Limb (tissue), 2 donors: ENCODE data around the gene REP15.
"Not testable (repeated sequence)": the region's sequence is repeated elsewhere in the genome, so short reads cannot be mapped to it uniquely, and the experiment has no call there.

Experiments used
- DNase-seq, 2 donors: peaks; one replicate each; pipeline ENCODE4 v3.0.0-alpha.2; 2016; ENCODE audit errors: extremely low spot score in 2 of 2

REP15 gene

DNA sequence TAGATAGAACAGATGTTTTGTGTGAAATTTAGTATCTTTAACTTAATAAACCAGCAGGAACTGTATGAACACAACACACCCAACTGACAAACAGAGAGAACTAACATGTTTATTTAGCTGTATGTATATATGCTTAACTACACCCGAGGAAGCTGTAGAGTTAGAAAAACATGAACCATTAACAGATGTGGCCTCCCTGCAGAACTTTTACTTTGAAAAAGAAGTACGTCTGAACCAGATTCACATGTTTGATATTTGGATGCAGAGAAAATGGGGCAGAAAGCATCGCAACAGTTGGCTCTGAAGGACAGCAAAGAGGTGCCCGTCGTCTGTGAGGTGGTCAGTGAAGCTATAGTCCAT, at the start of gene REP15:
Gene REP15 (plus strand): TSS at position 155 of the 360 bp plus-strand sequence. CDS start 116 bp downstream, at position 271.
- DNase-seq = no peak

GRCh38 chr12:27650011-27650410, 46.2 kb upstream of the REP15 start:
- no peak for DNase-seq

- DNase-seq = no peak
Observed at GRCh38 chr12:27651201-27651600, 45.0 kb upstream of the REP15 start.

DNA sequence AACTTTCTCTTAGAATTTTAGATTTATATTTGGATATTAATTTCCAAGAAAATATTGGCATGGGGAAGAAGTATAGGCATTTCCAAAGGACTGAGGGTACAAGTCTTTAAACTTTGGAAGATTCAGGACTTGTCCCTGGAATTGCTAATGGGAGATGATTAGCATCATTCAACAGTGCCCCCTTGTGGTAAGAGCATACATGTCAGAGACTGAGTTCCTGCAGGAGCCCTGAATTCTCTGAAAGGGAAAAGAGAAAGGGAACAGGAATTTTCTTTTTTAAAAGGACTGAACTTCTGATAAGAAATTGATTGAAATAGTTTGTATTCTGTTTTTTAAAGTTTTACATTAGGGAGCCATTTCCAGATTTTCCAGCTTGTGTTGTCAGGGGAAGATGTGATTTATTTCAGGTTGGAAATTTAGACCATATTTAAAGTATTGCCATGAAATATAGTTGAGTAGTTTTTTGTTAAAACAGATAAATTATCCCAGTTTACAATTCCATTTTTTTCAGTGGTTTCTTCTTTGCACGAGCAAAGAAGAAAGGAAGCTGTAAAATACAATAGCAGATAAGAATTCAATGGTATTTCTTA, 44.0 kb upstream of the REP15 start:
- peak; percentile 59 to 87 for DNase-seq

- DNase-seq = no peak
Observed at GRCh38 chr12:27653661-27654060, 42.6 kb upstream of the REP15 start.

DNA sequence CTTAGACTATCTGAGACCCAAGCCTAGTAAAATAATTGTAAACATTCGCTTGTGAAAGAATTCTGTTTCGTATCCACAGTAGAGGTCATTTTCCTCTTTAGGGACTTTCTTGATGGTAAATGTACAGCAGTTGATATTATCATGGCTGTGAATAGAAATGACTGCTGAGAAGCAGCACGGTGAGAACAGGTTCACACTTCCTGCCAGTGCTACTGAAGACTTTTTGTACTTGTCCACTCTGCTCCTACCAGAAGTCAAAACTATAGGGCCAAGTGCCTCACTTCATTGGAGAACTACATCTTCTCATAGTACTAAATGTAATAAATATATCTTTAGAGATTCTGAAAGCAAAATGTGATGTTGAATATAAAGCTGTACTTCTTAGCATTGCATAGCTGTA, 40.8 kb upstream of the REP15 start:
- not testable (repeated sequence) for DNase-seq

DNA sequence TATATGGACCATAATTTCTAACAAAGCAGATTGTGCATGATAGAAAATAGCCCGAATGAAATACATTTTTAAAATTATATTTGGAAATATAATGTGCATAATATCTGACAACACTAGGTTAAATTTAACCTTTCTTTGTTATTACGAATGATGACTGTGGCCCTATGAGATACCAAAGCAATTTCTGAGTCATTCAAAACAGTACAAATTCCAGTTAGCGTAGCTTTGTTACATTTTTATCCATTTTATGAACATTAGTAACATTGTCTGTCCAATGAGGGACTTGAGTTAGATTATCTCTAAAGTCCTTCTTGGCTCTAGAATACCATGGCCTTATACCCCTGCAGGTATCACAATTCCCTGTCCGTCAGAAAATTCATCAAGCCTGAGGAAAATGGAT, 39.0 kb upstream of the REP15 start:
- no peak for DNase-seq

DNA sequence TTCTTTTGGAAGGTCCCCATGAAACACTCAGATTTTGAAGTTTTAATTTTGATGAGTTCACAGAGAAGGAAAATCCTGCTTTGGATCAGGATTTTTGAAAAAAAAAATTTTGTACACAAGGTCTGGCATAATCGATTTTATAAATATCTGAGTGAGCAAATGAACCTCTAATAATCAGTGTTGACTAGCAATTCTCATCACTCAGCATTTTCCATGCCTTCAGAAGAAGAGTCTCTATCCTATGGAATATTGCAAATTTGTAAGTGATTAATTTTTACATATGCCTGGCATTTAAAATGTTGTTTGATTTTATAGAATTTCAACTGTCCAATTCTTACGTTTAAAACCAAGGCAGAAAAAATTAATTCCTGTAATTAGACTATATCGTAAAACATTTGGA, 30.5 kb upstream of the REP15 start:
- DNase-seq = no peak

GRCh38 chr12:27666510-27666909, 29.7 kb upstream of the REP15 start:
- DNase-seq = no peak

DNA sequence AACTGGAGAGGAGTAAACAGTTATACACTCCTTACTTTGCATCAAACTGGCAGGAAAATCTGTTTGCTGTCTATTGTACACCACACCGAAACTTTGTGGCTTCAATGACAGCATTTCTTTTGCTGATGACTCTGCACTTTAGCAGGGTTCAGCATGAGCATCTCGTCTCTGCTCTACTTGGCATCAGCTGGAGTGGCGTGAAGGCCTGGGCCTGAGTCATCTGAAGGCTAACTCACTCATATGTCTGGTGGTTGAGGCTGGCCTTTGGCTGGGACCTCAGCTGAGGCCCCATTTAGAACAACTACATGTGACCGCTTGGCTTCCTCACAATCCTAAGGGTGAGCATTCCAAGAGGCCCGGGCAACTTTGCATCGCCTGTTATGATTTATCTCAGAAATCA, 28.7 kb upstream of the REP15 start:
- DNase-seq = no peak

- no peak for DNase-seq
Observed at GRCh38 chr12:27672051-27672450, 24.2 kb upstream of the REP15 start.

DNA sequence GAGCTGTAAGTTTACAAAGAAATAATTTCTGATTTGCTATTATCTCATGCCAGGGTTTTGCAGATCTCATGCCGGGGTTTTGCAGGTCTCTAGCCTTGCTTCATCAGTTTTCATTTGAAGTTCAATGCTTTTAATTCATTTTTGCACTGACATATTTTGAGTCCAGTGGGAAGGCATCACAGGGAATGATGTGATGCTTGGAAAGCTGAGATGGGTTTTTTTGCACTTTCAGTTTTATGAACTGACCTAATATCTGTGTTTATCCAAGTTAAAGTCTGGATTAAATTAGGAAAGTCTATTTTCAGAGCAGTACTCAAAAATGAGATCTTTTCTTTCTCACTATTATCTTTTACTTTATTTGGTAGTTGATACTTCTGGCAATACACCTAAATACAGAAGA, 23.6 kb upstream of the REP15 start:
- peak in 1 of 2 donors; percentile 20 for DNase-seq

GRCh38 chr12:27673101-27673718, 23.0 kb upstream of the REP15 start:
- peak in 1 of 2 donors; percentile 54 for DNase-seq

DNA sequence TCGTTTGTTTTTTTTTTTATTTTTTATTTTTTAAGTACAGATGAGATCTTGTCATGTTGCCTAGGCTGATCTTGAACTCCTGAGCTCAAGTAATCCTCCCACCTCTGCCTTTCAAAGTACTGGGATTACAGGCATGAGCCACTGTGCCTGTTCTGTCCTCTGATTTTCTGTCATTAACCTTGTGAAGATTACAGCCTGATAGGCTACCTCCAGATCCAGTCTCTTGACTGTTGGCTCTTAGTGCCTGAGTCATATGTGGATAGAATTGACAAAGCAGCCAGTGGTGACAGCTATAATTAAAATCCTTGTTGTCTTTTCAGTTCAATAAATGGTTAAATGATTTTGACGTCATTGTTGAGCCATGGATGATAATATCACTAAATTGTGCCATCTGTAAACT, 21.3 kb upstream of the REP15 start:
- DNase-seq = no peak

DNA sequence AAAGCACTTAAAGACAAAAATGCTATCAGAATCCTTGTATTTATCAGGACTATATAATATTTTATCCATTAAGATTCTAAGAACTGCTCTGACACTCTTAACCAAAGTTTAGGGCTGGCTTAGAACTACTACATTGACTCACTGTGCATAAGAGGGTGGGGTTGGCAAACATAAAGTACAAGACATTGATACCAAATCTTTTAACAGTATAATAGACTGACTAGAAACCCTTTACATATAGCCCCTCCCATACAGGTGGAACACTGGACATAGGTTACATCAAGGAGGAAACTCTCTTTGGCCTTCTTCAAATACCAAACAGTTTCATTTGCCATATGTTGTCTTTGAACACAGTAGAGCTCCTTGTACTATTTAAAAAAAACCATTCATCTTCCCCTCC, 15.6 kb upstream of the REP15 start:
- DNase-seq = no peak

- no peak for DNase-seq
Observed at GRCh38 chr12:27682534-27682933, 13.7 kb upstream of the REP15 start.

DNA sequence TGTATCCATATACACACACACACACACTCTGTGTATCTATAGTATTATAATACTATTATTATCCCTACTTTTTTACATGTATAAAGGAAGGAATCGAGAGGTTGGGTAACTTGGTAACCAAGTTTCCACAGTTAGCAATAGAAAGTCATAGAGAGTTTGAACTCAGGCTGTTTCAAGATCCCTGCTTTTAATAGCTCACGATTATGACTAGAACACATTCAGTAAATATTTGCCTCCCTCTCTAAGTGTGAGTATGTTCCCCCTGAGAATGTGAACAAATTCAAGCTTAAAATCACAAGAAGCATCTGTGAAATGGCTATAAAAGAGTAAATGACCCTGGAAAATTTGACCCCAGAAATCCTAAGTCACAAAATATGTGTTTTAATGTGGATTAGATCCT, 11.0 kb upstream of the REP15 start:
- no peak for DNase-seq

DNA sequence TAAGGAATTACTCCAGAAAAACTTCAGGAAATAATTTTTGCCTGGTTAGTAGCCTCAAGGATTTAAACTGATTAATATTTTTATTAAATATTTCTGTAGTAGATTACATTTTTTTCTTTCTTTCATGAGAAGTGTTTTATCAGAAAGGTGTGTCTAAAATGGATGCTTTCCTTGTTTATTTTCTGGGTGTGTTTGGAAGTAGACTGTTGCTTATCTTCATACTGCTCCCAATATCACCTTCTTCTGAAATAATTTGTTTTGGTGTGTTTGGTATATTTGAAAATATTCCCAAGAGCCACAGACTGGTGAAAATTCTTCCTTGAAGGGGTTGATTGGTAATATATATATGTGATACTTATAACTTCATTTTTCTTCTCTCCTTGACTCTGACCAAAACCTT, 10.1 kb upstream of the REP15 start:
- DNase-seq = no peak

DNA sequence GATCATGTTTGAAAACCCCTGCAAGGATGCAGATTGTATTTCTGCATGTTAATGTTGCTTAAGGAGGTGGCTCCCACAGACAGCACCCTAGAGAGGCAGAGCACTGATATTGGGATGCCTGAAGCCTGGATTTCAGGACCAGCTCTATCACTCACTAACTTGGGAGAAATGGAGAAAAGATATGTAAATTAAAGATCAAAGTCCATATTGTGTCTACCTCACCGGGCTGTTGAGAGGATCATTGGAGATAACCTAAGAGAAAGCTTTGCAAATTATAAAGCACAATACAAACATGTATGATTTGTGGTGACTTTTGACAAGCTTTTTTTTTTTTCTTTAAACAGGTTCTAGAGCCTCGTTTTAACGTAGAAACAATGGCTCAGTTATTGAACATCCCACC, 7.6 kb upstream of the REP15 start:
- no peak for DNase-seq

DNA sequence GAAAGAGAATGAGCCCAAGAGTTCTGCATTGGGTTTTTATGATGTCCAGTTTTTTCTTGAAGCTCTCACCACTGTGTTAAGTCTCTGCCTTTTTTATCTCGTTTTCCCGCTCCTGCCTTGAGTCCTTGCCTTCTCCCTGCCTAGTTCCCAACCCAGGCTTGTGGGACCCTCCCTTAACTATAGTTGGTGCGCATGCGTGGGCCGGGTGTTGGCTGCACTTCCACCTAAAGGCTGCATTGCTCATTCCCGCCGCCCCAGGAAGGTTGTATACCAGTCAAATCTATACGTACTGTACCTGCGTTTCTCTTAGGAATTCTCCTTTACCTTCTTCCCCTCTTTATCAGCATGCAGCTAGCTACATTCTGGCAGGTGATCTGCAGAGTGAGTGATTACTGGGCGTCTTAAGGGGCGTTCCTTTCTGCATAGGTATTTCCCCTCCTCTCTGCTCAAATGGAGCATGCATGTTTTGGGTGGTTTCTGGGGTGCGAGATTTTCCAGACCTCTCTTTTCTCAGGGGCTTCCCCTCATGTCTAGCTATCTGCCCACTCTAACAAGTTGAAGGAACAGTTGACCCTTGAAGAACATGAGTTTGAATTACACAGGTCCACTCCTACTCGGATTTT, 6.6 kb upstream of the REP15 start:
- DNase-seq = no peak

DNA sequence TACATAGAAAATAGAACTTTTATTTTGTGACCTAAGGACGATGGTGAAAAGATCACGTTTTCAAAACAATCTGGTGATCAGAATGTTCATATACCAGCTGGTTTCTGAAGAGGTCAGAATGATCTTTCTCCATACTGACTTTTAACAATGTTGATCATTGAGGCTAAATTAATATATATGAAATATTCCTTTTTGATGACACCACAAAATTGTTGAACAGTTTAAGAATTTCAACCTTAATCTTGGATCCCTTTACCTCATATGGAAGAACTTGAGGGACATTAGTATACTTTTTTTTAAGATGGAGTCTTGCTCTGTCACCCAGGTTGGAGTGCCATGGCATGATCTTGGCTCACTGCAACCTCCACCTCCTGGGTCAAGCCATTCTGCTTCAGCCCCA, 2.8 kb upstream of the REP15 start:
- no peak for DNase-seq

GRCh38 chr12:27695556-27696292, 523 bp upstream of the REP15 start:
- no peak for DNase-seq
